Measurements from ENCODE around the gene DEPDC5. TPM values are rescaled to one million over a fixed set of nuclear protein-coding genes. Genes with fewer than 3 reads are reported as not detected.

DEPDC5 gene
- total and polyA plus RNA-seq, 9 of the 15 experiments (the other 6 are each of a cell fraction or from before 2014, with no cell fraction given) = 2.3 to 12.3 (median 10.7) TPM

GRCh38 chr22:31753634-31754501 is at the start of gene DEPDC5 (continued):
- no peak for TF ChIP-seq CHD7 (IDR thresholded peaks at IDR 0.05; ENCODE audit: low read depth, low read length)
- TF ChIP-seq KLF10 (CRISPR knock-in tag; IDR thresholded peaks at IDR 0.05) = no peak
- no peak for TF ChIP-seq NFE2L1 (tag; IDR thresholded peaks at IDR 0.05; ENCODE audit: borderline replicate concordance, low read depth)
- TF ChIP-seq NBN (IDR thresholded peaks at IDR 0.05; ENCODE audit: low read depth) = peak; percentile 66
- no peak for TF ChIP-seq CBX8 (IDR thresholded peaks at IDR 0.05; ENCODE audit: borderline replicate concordance, extremely low read depth, low read depth, low read length, poor library complexity, severe bottlenecking)
- TF ChIP-seq ZNF511 (CRISPR knock-in tag; IDR thresholded peaks at IDR 0.05) = 0 out of 2 replicates have a peak, but pooled peaks have one; percentile 39
- no peak for TF ChIP-seq ZBTB43 (CRISPR knock-in tag; IDR thresholded peaks at IDR 0.05)

Data from K562 (cell line).